NCI-H1930 (cell line): Measurements from ENCODE around the gene ADRA2A.

Experiments used
- DNase-seq, 2 experiments: peaks; one replicate each; lab custom pipeline; 2025; lab: John Stamatoyannopoulos, UW

The ADRA2A gene

DNA sequence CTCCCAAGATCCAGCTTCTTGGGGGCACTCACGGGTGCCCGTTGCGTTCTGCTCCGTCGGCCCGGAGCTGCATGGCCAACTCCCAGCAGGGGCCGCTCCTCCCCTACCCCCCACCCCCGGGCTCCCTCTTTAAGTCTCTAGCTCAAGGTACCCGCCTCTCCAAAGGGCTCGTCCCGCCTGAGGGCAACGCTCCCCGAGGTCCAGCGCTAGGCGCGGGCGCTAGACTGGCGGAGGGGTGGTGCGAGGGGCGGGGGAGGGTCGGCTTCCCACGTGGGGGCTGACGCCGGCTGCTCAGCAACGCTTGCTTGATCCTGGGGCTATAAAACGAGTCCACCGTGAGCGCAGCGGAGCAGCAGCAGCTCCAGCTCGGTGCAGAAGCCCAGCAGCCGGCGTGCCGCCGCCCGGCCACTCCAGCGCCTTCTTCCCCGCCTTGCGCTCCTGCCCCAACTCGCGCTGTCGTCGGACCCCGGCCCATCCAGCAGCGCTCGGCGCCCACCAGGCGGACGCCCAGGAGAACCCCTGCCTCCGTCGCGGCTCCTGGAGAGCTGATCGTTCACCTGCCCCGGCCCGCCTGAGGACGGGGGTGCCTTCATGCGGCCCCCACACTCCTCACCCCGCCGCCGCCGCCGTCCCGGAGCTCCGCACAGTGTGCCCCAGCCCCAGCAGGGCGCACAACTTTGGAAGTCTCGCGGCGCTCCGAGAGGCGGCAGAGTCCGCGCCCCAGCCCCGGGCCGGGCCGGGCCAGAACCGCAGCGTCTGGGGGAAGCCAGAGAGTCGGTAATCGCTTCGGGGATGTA, at the start of gene ADRA2A:
Gene ADRA2A (plus strand): TSS at position 348 of the 797 bp plus-strand sequence. CDS start 968 bp downstream, outside the sequence.
- peak; percentile 6 to 46 for DNase-seq

GRCh38 chr10:111030042-111030750, 46.6 kb upstream of the ADRA2A start:
- no peak for DNase-seq

DNA sequence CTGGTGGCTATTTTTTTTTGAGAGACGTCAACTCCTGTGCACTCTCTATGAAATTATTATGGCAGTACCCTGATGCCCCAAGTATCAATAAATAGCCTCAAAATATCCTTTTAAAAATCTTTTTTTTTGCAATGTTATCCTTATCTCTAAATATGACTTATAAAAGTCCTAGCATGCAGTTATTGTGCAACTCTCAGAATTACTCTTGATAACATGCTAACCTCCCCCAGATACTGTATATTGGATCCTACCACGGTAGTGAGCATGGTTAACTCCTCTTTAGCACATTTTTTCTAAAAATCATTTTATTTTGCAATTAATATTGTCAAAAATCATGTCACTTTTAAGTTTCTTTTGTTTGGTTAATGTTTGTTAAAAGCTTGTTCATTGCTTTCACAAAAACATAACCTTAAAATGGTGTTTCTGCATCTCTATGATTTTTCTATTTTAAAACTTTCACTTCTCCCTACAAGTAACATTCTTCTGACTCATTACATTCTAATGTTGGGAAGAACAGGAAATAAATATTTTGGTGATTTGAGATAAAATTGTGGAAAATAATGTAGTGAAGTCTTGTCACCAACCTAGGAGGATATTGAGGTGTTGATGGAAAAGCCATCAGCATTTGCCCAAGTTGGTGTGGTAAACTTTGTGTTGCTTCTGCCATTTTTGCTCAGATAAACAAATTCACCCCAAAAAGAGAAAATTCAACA, 42.1 kb upstream of the ADRA2A start:
- no peak for DNase-seq

GRCh38 chr10:111035542-111035941, 41.3 kb upstream of the ADRA2A start:
- DNase-seq = no peak

GRCh38 chr10:111037858-111038257, 39.0 kb upstream of the ADRA2A start:
- DNase-seq = no peak

DNA sequence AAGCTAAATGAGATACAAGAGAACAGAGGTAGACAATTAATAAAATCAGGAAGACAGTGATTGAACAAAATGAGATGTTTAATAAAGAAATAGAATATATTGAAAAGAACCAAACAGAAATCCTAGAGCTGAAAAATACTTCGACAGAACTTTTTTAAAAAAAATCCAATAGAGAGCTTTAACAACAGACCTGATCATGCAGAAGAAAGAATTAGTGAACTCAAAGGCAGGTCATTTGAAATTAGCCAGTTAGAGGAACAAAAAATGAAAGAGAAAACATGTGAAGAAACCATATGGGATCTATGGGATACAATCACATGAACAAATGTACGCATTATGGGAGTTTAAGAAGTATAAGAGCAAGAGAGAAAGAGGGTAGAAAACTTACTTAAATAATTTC, 37.3 kb upstream of the ADRA2A start:
- no peak for DNase-seq

DNA sequence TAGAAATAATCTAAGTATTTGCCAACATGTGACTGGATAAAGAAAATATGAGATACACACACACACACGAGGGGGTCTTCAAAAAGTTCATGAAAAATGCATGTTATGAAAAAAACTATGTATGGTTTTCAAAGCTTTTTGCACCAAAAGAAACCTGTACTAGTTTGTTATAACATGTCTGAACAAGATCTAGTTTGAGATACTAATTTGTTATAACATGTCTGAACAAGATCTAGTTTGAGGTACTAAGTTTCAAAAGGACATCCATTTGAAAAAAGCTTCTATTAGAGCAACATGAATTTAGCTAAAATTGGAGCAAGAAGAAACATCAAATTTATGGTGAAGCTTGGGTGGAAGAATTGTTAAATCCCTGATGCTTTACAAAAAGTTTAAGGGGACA, 19.8 kb upstream of the ADRA2A start:
- DNase-seq = no peak

DNA sequence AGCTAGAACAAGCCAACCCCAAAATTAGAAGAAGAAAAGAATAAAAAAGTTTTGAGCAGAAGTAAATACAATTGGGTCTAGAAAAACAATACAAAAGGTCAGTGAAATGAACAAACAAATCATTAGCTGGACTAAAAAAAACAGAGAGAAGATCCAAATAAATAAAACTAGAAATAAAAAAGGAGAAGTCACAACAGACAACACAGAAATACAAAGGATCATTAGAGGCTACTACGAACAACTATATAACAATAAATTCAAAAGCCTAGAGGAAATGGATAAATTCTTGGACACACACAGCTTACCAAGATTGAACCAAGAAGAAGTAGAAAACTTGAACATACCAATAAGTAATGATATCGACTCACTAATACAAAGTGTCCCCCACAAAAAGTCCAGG, 13.4 kb upstream of the ADRA2A start:
- no peak for DNase-seq

DNA sequence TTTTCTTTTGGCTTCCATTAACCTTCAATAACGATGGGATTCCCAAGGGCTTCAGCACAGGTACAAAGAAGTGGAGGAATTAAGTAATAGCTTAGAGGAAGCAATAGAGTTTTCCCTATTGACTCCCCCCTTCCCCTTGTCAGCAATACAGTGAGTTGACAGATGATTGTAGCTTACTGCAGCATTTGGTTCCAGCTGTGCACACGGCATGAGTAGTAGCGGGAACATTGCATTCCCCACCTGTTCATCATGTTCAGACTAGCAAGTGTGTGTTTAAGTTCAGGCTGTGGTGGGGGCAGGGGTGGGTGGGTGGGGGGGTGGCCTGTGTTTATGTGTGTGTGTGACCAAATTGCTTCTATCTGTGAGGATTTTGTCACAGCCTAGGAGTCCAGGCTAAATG, 4.6 kb upstream of the ADRA2A start:
- DNase-seq = no peak

DNA sequence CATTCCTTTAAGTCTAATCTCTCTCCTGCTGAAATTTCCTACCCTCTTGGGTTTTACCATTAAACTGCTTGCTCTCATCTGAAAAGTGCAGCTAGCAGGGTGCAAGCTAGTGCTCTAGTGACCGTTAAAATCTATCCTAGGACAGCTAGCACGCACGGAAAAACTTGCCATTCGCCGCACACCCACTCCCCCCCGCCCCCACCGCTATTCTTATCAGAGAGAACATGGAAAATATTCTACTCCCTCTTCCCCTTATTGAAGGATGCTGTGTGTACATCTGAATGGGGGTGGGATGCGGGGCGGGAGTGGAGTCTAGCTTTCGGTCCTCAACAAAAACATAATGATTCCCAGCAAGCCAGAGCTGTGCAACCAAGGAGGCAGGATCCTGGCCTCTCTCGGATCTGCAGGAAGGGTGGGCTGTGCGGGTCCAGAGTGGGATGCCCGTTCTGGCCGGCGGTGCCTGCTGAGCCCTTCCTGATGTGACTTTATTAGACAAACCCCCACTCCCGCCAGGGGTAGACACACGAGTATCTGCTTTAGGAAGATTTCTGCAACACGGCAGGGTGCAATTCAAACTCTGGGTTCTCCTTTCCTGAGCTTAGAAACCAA, 1.1 kb upstream of the ADRA2A start:
- DNase-seq = no peak

DNA sequence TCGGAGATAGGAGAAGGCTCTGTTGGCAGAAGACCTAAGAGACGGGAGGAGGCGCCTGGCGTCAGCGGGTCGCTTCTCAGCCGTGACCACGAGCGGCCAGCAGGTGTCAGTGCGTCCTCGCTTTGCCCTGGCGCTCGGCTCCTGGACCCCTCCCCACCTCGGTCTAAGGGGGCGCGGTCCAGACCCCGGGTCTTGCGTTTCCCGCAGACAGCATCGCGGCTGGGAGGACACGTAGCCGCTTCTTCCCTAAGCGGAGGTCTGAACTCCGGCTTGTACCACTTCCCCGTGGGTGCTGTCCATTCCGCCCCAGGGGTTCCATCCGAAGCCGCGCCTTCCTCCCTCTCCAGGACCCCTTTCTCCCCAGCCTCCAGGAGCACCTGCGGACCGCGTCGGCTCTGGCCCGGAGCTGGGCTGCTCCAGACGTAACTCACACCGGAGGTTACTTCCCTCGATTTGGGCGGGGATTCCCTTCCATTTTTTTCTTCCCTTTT, 593 bp upstream of the ADRA2A start:
- peak; percentile 46 to 50 for DNase-seq

GRCh38 chr10:111077479-111077784, 603 bp downstream of the ADRA2A start:
- no peak for DNase-seq

DNA sequence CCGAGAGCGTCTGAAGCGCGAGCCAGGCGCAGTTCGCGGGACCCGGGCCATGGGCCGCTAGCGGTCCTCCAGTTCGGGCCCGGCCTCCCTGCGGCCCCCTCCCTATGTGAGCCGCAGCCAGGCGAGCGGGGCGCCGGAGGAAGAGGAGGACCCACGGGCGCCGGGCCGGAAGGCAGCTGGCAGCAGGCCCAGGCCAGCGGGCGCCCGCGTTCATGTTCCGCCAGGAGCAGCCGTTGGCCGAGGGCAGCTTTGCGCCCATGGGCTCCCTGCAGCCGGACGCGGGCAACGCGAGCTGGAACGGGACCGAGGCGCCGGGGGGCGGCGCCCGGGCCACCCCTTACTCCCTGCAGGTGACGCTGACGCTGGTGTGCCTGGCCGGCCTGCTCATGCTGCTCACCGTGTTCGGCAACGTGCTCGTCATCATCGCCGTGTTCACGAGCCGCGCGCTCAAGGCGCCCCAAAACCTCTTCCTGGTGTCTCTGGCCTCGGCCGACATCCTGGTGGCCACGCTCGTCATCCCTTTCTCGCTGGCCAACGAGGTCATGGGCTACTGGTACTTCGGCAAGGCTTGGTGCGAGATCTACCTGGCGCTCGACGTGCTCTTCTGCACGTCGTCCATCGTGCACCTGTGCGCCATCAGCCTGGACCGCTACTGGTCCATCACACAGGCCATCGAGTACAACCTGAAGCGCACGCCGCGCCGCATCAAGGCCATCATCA, 1.1 kb downstream of the ADRA2A start:
- no peak for DNase-seq

- no peak for DNase-seq
Observed at GRCh38 chr10:111078505-111079185, 1.8 kb downstream of the ADRA2A start.

DNA sequence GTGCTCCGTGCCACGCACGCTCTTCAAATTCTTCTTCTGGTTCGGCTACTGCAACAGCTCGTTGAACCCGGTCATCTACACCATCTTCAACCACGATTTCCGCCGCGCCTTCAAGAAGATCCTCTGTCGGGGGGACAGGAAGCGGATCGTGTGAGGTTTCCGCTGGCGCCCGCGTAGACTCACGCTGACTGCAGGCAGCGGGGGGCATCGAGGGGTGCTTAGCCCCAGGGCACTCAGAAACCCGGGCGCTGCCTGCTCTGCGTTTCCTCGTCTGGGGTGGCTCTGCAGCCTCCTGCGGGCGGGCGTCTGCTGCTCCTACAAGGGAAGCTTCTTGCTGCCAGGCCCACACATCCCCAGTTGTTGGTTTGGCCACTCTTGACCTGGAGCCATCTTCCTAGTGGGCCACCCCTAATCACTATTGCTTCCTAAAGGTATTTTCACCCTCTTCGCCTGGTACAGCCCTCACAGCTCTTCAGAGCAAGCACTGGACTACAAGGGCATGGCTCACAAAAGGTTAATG, 2.5 kb downstream of the ADRA2A start:
- DNase-seq = no peak

- DNase-seq = no peak
Observed at GRCh38 chr10:111079781-111080180, 3.0 kb downstream of the ADRA2A start.

- no peak for DNase-seq
Observed at GRCh38 chr10:111080224-111080623, 3.4 kb downstream of the ADRA2A start.

GRCh38 chr10:111081595-111081994, 4.8 kb downstream of the ADRA2A start:
- DNase-seq = no peak

DNA sequence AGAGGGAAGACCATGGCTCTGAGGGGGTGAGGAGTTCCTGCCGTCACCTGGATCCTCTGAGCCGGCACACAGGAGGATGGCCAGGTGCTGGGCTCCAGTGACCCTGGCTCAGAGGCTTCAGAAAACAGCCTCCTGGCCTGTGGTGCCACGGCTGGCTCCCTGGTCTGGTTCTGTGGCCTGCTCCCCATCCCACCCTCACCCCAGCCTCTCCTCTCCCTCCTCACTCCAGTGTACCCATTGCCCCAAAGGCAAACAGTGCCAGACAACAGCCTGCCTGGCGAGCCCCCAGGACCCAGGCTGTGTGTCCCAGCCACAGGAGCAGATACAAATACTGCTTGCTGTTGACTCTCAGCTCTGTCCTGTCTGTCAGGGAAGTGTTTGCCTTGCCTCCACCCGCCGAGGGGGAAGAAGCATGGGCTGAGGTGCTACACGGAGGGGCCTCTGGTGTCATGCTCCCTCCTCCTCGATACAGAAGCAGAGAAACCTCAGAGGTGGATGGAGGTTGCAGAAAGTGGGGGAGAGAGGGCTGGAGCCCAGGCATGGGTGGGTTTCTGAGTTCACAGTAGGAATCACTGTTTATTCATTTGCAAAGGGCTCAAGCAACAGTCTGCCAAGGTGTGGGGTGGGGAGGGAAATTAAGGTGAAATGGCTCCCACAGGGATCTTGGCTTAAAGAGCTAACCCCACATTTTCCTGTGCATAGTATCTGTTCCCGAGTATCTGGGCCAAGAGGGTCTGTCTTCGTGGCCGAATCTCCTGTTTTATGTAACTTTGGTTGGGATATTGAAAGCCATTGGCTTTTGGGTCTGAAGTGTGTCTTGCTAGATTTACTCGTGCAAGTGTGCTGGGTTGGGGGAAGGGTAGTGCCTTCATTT, 5.5 kb downstream of the ADRA2A start:
- DNase-seq = no peak
